HG02870 (cell line): ENCODE results near the gene SPATA2.

Experiments used
- ATAC-seq: cut with Tn5 transposase; IDR thresholded peaks from one replicate; pipeline ENCODE4 v1.9.1; 2021; ENCODE audit warnings: mild to moderate bottlenecking, moderate library complexity; ENCODE audit not compliant: unreplicated experiment

The SPATA2 gene

GRCh38 chr20:49887251-49888211 lies 27.8 kb downstream of the SPATA2 start:
- ATAC-seq, result no peak

DNA sequence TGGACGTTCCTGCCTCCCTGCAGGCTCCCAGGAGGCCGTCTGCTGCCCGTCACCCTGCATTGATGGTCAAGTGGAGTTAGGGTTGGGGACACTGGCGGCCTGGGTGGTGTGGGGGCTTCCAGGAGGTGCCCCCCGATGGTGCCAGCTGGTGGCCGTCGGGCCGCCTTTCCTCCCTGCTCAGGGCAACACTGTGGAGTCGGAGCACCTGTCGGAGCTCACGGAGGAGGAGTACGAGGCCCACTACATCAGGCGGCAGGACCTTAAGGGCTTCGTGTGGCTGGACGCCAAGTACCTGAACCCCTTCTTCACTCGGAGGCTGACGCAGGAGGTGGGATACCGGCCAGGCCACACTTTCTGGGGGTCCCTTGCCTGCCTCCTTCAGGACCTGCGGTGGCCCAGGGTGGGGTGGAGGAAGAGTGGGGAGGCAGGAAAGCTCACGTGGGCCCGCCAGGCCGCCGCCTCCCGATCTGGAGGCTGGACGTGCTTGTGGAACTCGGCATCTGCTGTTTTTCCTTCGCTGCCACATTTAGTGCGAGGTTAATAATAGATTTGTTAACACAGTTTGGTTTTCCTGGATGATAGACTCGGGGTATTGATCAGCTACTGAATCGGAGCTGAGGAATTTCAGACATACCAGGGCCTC lies 28.6 kb downstream of the SPATA2 start:
- no peak for ATAC-seq

GRCh38 chr20:49885558-49886332 lies 29.6 kb downstream of the SPATA2 start:
- ATAC-seq, result no peak

GRCh38 chr20:49883246-49883802 lies 32.0 kb downstream of the SPATA2 start:
- no peak for ATAC-seq

DNA sequence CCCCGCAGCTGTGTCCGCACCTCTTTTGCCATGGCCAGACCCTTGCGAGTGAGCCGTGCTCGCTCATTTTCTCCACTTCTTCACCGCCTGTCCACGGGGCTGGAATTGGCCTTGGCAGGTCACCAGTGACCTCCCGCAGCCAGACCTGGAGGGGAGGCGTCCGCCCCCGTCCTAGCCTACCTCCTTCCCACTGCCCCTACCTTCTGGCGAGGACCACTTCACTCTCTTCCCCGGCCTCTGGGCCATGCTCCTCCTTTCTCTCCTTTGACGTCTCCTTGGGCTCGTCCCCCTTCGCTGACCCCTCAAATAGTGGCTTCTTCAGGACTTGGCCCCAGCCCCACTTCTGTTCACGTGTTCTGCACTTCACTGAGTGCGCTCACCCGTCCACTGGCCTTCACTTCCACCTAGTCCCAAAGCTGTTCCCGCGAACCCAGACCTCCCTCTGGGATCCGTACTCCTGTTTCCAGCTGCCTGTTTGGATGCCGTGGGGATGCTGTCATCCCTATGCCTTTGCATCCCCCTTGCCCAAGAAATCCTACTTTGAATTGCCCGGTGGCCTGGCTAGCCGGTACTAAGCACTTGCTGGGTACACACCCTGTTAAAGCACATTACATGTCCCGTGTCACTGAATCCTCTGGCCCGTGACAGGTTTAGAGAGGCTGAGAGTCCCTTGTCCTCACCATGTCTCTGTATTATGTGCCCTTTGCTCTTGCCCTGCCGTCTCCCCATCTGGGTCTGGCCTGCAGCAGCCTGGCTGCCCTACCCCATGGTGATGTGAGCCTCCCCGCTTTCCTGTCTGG lies 33.0 kb downstream of the SPATA2 start:
- ATAC-seq, result no peak

DNA sequence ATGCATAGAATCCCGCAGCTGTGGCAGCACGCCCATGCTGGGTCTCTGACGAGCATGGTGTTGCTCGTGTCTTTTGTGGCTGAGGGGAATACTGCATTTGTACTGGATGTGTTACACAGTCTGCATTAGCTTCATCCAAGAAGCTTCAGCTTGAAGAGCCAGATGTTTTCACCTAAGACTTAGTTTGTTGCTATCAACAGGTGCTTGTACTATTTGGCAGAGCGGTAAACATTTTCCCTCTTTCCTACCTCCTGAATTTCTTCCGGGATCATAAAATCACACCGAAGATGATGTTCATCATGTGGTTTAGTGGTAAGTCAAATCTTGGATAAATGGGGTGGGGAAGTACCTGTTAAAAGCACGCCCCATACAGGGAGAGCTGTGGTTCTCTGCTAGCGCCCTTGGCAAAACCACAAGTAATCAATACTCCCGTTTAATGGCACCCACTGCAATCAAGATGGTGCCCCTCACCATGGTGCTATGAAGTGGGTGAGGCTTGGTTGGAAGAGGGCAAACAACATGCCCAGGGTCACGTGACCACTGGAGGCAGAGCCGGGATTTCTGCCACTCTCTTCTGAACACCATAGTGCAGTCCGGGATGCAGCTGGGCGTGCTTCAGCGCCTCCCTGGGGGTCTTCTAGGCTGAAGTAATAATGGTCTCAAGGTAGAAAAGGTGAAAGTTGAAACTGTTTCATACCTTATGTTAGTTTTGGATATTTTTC lies 34.4 kb downstream of the SPATA2 start:
- ATAC-seq, result no peak

GRCh38 chr20:49880177-49880576 lies 35.2 kb downstream of the SPATA2 start:
- no peak for ATAC-seq

DNA sequence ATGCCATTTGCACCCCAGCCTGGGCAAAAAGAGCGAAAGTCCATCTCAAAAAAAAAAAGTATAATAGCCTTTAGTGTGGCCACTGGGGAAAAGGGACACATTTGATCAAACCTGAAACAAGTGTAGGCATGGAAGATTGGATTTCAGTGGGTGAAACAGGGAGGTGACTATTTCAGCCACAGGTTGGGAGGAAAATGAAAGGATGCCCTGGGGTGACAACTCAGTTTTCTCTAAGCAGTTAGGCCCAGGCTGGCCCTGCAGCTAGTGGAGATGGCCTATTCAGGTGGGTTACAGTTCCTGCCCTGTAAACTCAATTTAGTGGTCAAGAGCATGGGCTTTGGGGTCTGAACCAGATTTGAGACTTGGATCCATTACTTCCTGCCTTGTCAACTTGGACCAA lies 36.4 kb downstream of the SPATA2 start:
- ATAC-seq, result no peak

DNA sequence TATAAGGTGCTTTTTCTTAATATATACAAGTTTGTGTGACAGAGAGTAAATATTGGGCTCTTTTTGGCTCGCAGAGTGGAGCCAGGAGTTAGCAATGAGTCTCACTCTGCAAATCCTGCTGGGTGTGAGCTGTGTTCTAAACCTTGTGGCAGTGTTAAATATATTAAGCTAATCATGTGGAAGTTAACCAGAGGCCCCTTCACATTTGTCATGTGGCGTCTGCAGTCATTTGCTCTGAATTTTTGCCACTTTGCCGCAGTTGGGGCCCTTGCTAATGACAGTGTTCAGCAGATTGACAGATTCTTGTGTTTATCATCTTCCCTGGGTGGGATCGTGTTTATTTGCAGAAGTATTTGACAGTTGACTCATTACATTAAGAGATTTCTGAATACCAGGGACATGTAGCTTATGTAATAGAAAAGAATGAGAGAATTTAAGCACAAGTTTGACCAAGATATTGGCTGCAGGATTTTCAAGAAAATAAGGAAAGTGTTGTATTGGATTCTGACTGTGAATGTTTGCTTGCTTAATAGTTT lies 37.9 kb downstream of the SPATA2 start:
- ATAC-seq, result no peak

DNA sequence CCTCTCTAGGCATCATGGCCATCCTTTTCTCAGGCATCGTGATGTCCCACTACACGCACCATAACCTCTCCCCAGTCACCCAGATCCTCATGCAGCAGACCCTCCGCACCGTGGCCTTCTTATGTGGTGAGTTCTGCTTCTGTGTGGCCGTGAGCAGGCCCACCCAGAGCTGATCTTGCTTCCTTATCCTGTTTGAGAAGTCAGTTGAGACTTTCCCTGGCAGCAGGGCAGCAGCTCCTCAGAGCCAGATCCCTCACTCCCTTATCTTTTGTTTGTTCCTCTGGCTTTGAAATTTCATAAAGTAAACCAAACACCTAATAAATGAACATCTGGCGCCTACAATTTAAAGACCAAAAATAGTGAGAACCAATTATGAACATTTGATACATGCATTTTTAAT lies 40.6 kb downstream of the SPATA2 start:
- no peak for ATAC-seq

DNA sequence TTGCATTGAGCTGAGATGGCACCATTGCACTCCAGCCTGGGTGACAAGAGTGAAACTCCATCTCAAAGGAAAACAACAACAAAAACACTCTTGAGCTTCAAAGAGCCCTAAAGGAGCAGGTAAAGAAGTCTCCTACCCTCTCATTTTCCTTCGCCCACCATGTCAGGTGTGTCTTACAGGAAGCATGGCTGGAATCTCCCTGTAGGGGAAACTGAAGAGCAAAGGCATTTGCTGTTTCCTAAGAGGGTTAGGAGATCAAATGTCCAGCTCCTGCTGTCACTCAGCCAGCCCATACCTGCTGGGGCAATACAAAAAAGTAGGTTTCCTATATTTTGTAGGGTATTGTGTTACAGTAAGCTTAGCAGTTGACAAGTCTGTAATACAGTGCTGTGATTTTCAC lies 43.3 kb downstream of the SPATA2 start:
- no peak for ATAC-seq

GRCh38 chr20:49871391-49871948 lies 43.9 kb downstream of the SPATA2 start:
- ATAC-seq, result no peak

GRCh38 chr20:49870261-49870660 lies 45.1 kb downstream of the SPATA2 start:
- ATAC-seq, result no peak

DNA sequence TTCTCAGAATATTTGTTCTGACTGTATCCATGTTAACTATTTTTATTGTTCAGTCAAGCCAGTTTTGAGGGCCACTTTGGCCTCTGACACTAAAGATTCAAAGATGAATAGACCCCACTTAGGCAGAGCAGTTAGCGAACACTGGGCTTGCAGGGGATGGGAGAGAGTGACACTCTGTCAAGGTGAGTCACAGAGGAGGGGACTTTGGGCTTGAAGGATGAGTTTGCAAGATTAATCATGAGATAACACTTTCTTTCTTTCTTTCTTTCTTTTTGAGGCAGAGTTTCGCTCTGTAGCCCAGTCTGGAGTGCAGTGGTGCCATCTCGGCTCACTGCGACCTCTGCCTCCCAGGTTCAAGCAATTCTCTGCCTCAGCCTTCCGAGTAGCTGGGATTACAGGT lies 46.4 kb downstream of the SPATA2 start:
- ATAC-seq, result no peak

- ATAC-seq, result no peak
Observed at GRCh38 chr20:49868538-49868937, 46.8 kb downstream of the SPATA2 start.

DNA sequence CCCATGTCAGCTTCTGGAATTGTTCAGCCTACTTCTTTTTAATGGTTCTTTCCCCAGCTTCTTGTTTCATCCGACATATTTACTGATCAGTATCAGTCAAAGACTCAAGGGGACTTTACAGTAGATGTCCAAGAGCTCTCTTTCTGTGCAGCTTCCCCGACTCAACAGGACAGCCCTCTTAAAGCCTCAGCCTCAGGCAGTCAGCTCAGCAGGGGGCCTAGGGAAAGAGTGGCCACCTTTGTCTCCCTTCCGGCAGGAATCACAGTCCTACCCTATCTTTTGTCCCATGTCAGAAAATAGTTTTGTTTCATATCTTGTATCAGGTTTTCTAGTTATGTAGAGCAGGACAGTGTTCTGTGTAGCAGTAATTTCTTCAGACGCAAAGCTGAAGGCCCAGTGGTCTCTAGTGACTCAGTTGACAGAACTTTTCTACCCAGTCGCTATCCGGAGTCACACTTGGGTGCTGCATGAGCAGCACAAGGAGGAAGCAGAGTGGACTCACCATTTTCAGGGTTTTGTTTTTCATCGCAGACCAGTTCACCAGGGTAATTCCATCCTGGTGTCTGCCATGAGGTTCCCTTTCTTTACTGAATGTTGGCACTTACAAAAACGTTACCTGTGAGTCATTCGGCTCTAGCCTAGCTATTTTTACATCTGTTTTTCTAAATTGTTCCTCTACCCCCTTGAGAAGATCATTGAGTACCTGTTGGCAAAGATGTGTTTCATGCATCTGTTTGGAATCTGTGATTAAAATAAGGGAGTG lies 47.7 kb downstream of the SPATA2 start:
- no peak for ATAC-seq

DNA sequence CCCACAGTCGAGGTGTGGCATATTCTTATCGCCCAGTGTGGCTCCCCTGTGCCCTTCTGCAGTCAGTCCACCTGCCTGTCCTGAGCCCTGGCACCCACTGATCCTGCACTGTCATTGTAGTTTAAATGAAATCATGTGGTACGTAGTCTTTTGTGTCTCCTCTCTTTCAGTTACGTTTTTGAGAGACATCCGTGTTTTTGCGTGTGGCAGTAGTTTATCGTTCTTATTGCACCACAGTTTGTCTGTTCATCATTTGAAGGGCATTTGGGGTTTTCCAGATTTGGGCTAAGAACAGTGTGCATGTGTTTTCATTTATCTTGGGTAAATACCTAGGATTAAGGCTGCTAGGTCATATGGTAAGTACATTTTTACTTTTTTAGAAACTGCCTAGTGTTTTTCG lies 49.3 kb downstream of the SPATA2 start:
- no peak for ATAC-seq

DNA sequence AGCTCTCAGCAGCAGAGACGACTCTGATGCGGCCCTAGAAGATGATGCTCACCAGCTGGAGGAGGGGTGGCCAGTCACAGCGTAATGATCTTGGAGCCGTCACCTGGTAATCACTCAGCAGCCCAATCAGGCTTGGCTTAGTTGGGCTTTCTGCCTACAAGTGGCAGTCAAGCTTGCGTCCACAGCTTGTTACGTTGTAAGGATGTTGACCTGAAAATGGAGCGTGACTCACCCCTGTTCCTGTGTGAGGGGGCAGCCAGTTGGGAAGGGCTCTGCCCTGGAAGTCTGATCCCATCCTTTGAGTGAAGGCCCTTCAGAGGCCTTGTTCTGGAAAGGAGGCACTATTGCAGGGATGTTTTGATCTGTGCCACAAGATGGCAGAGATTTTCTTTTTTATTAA lies 49.8 kb downstream of the SPATA2 start:
- ATAC-seq, result no peak
